HG02884 (cell line): ENCODE results near the gene VPS72.
"Not testable (repeated sequence)": the region's sequence is repeated elsewhere in the genome, so short reads cannot be mapped to it uniquely, and the experiment has no call there.

Experiments used
- ATAC-seq: cut with Tn5 transposase; IDR thresholded peaks from one replicate; pipeline ENCODE4 v1.9.1; 2021; ENCODE audit warnings: mild to moderate bottlenecking, moderate library complexity; ENCODE audit not compliant: unreplicated experiment

Gene VPS72

GRCh38 chr1:151189637-151190445 is at the start of gene VPS72:
Gene VPS72, minus strand, starts transcription at chr1:151190197. Its CDS starts 76 bp downstream, at chr1:151190121.
- peak; percentile 82 for ATAC-seq

GRCh38 chr1:151238467-151238739 is 48.4 kb upstream of the VPS72 start:
- ATAC-seq: no peak

- ATAC-seq: no peak
These were observed 47.9 kb upstream of the VPS72 start for GRCh38 chr1:151237678-151238466.

- ATAC-seq: no peak
These were observed 45.2 kb upstream of the VPS72 start for GRCh38 chr1:151235235-151235634.

GRCh38 chr1:151222130-151222529 is 32.1 kb upstream of the VPS72 start:
- no peak for ATAC-seq

GRCh38 chr1:151221616-151222015 is 31.6 kb upstream of the VPS72 start:
- no peak for ATAC-seq

- ATAC-seq: no peak
These were observed 23.6 kb upstream of the VPS72 start for GRCh38 chr1:151213560-151213959.

- no peak for ATAC-seq
These were observed 22.1 kb upstream of the VPS72 start for GRCh38 chr1:151211972-151212705.

GRCh38 chr1:151210830-151211229 is 20.8 kb upstream of the VPS72 start:
- ATAC-seq: no peak

- ATAC-seq: not testable (repeated sequence)
These were observed 15.5 kb upstream of the VPS72 start for GRCh38 chr1:151205381-151205965.

GRCh38 chr1:151199873-151200581 is 10.0 kb upstream of the VPS72 start:
- ATAC-seq: no peak

GRCh38 chr1:151198254-151199127 is 8.5 kb upstream of the VPS72 start, which contains the start of gene PIP5K1A:
Gene PIP5K1A, plus strand, starts transcription at chr1:151198552. Its CDS starts 445 bp downstream, at chr1:151198997.
- ATAC-seq: peak; percentile 73

GRCh38 chr1:151197863-151198253 is 7.9 kb upstream of the VPS72 start:
- ATAC-seq: no peak

- ATAC-seq: no peak
These were observed 6.3 kb upstream of the VPS72 start for GRCh38 chr1:151196292-151196800.

GRCh38 chr1:151194894-151195594 is 5.0 kb upstream of the VPS72 start:
- ATAC-seq: not testable (repeated sequence)

- ATAC-seq: no peak
These were observed 3.9 kb upstream of the VPS72 start for GRCh38 chr1:151193856-151194255.

GRCh38 chr1:151193304-151193703 is 3.3 kb upstream of the VPS72 start:
- no peak for ATAC-seq

GRCh38 chr1:151192047-151192446 is 2.0 kb upstream of the VPS72 start:
- no peak for ATAC-seq

- ATAC-seq: not testable (repeated sequence)
These were observed 1.3 kb downstream of the VPS72 start for GRCh38 chr1:151188667-151189066.
